Stimulated activated CD8-positive, alpha-beta memory T cell treated with anti-CD3 and anti-CD28 coated beads, Interleukin-2, amount 100 ng/mL, for 48 hours (primary cell): ENCODE measurements around the gene CMPK2.

Source experiments
- DNase-seq, 2 donors: peaks; one replicate each; pipeline ENCODE4 v3.0.0-alpha.2; 2020; ENCODE audit warnings: low read depth in 2 of 2

Gene CMPK2

GRCh38 chr2:6841537-6842287, 24.0 kb downstream of the CMPK2 start:
- no peak for DNase-seq

- DNase-seq, result no peak
Measured at GRCh38 chr2:6838673-6839319, 26.9 kb downstream of the CMPK2 start.

- no peak for DNase-seq
Measured at GRCh38 chr2:6835467-6835866, 30.2 kb downstream of the CMPK2 start.

- no peak for DNase-seq
Measured at GRCh38 chr2:6834163-6834562, 31.5 kb downstream of the CMPK2 start.

GRCh38 chr2:6833300-6833604, 32.5 kb downstream of the CMPK2 start:
- no peak for DNase-seq

- DNase-seq, result no peak
Measured at GRCh38 chr2:6832596-6833299, 33.0 kb downstream of the CMPK2 start.

GRCh38 chr2:6831229-6831628, 34.5 kb downstream of the CMPK2 start:
- no peak for DNase-seq

GRCh38 chr2:6828299-6828584, 37.5 kb downstream of the CMPK2 start:
- DNase-seq, result no peak

- DNase-seq, result no peak
Measured at GRCh38 chr2:6827566-6828298, 38.0 kb downstream of the CMPK2 start.

GRCh38 chr2:6826081-6826913, 39.4 kb downstream of the CMPK2 start:
- DNase-seq, result peak; percentile 12 to 46

GRCh38 chr2:6824962-6825361, 40.7 kb downstream of the CMPK2 start:
- DNase-seq, result no peak

- DNase-seq, result no peak
Measured at GRCh38 chr2:6823111-6823510, 42.6 kb downstream of the CMPK2 start.

GRCh38 chr2:6822406-6822805, 43.3 kb downstream of the CMPK2 start:
- DNase-seq, result no peak

- no peak for DNase-seq
Measured at GRCh38 chr2:6820903-6821584, 44.7 kb downstream of the CMPK2 start.

GRCh38 chr2:6820236-6820635, 45.5 kb downstream of the CMPK2 start:
- no peak for DNase-seq

GRCh38 chr2:6819668-6820067, 46.0 kb downstream of the CMPK2 start:
- DNase-seq, result no peak

GRCh38 chr2:6818012-6818411, 47.7 kb downstream of the CMPK2 start:
- DNase-seq, result no peak

- DNase-seq, result no peak
Measured at GRCh38 chr2:6814869-6815268, 50.8 kb downstream of the CMPK2 start.

- no peak for DNase-seq
Measured at GRCh38 chr2:6814312-6814711, 51.4 kb downstream of the CMPK2 start.

- DNase-seq, result no peak
Measured at GRCh38 chr2:6813573-6813972, 52.1 kb downstream of the CMPK2 start.

GRCh38 chr2:6812857-6813530, 52.7 kb downstream of the CMPK2 start:
- no peak for DNase-seq
